Right cardiac atrium (tissue), 5 donors: ENCODE data around the gene KIF26A. TPM values are rescaled to one million over a fixed set of nuclear protein-coding genes. Genes with fewer than 3 reads are reported as not detected.
"Not testable (repeated sequence)": the region's sequence is repeated elsewhere in the genome, so short reads cannot be mapped to it uniquely, and the experiment has no call there.

Experiments
- ATAC-seq, 2 donors: fragments of 200-7000 bp; cut with Tn5 transposase; one replicate each; pipeline versions ENCODE4 v1.8.0 to v1.9.1; 2020; ENCODE audit warnings: moderate library complexity in 2 of 2, mild to moderate bottlenecking in 1 of 2
- DNase-seq, 3 donors: peaks; one replicate each; pipeline ENCODE4 v3.0.0-alpha.2; 2020
- H3K27ac ChIP-seq: one replicate; pipeline ENCODE4 v1.5.1; 2013; ENCODE audit warnings: mild to moderate bottlenecking, low read length, control low read depth, moderate library complexity
- H3K27me3 ChIP-seq: one replicate; pipeline ENCODE4 v1.6.1; 2013; ENCODE audit not compliant: control insufficient read depth, insufficient read depth
- H3K4me1 ChIP-seq: one replicate; pipeline ENCODE4 v1.6.1; 2013; ENCODE audit warnings: low read length; ENCODE audit not compliant: control insufficient read depth, insufficient read depth
- H3K4me3 ChIP-seq: one replicate; pipeline ENCODE4 v1.5.1; 2013; ENCODE audit warnings: low read length, control low read depth
- H3K9me3 ChIP-seq: one replicate; pipeline ENCODE4 v1.6.1; 2013; ENCODE audit warnings: low read length; ENCODE audit not compliant: control insufficient read depth
- WGBS: extraction: QIAGEN DNeasy Blood & Tissue Kit; methylation state at CpG from one replicate; pipeline ENCODE4 v1.1.7; 2013; 5-methylcytosine and 5-hydroxymethylcytosine counted together
- intact Hi-C, 4 donors: fragments of 100-400 bp; cut with DNase I; formaldehyde crosslinking; loops; one replicate each; pipeline versions ENCODE4 v1.11.0 to v1.14.0; 2022 to 2023
- polyA plus RNA-seq: library from polyadenylated mRNA; stranded (reverse); fragments of 200-250 nt; gene quantifications from one replicate; pipeline ENCODE4 v1.2.3, GENCODE V29; 2013
- total RNA-seq, 4 donors: library from RNA; stranded (reverse); fragmentation: NEBNext Ultra II Directional; extraction: Animal tissue kit (Norgen Biotek cat#: 25700); gene quantifications; one replicate each; pipeline ENCODE4 v1.2.1, GENCODE V29; 2021
- donor health status: healthy with polysubstance abuse.
- donor health status: DM: no; HTN: yes; CAD: no.
- donor health status: DM: no; HTN: no; CAD: no.
- donor health status: DM: no; HTN: yes; CAD: no; lungs with severe emphysema.
- donor health status: DM: yes; HTN: yes; CAD: no.

KIF26A gene
- total and polyA plus RNA-seq, 5 donors = 7.1 to 10.6 (median 9.7) TPM

DNA sequence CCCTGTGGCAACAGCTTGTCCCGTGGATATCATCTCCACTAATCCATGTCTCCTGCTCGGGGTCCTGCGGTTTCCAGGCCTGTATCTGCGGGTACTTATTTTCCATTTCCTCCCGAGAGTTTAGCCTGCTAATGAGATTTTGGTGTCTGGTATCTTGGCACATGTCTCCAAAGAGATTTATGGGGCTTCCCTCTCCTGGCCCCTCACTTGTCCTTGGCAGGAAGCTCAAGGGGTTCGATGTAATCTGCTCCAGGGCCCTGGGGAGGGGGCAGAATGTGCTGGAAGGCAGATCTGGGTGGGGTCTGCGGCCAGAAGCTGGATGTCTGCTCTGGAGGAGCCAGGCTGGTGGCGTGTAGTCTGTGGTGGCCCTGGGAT is 85.7 kb downstream of the KIF26A start:
- intact Hi-C loops = loop anchor here in 1 of 4 donors (10.0 kb wide), 1 partner anchor 89 kb away; the partner anchor contains the start of gene KIF26A
- ATAC-seq (no peak), DNase-seq (no peak)
- Histone ChIP-seq H3K27me3 (no peaks in the 10 kb centered on the region), H3K4me1 (peaks cover 8% of the 10 kb centered on the region), H3K4me3 (peak overlapping the region; percentile 2), H3K27ac (no peak overlapping the region), H3K9me3 (no peaks in the 10 kb centered on the region)
- WGBS = 25% methylated on average over 8 of the region's 8 CpGs

DNA sequence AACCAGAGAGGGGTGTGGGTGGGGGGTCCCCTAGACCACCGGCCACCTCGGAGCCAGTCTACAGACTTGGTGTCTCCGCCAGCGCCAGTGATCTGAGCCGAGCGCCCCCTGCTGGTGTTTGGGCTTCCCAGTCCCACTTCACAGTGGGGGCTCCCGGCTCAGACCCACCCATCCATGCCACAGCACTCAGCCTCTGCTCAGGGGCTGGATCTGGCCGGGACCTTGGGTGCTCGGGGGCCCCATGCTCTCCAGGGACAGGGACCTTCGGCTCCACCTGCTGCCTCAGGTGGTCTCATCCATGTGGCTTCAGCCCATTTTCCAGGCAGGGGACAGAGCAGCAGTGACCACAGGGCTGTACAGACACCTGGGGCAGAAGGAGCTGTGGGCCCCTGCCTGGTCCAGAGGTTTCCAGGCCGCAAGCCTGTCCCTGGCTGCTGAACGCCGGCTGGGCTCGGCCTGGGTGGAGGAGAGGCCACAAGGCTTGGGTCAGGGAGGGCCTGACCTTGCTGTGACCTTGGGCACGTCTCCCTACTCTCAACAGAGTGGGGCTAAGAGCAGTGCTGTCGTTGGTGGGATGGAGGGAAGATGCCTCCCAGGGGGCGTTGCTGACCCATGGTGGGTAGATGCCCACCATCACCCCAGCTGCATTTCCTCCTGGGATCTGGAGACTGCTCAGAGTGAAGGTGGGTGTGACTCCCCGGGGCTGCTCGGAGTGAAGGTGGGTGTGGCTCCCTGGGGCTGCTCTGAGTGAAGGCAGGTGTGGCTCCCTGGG is 86.3 kb downstream of the KIF26A start:
- WGBS = 44% methylated on average over 19 of the region's 19 CpGs
- Histone ChIP-seq H3K27me3 (no peaks in the 10 kb centered on the region), H3K9me3 (no peaks in the 10 kb centered on the region), H3K4me3 (no peak overlapping the region), H3K4me1 (peaks cover 8% of the 10 kb centered on the region), H3K27ac (no peak overlapping the region)
- peak; percentile 12 to 53 for ATAC-seq
- intact Hi-C loops = loop anchor here in 1 of 4 donors (10.0 kb wide), 1 partner anchor 90 kb away; the partner anchor contains the start of gene KIF26A
- peak; percentile 53 to 80 (median 79) for DNase-seq

DNA sequence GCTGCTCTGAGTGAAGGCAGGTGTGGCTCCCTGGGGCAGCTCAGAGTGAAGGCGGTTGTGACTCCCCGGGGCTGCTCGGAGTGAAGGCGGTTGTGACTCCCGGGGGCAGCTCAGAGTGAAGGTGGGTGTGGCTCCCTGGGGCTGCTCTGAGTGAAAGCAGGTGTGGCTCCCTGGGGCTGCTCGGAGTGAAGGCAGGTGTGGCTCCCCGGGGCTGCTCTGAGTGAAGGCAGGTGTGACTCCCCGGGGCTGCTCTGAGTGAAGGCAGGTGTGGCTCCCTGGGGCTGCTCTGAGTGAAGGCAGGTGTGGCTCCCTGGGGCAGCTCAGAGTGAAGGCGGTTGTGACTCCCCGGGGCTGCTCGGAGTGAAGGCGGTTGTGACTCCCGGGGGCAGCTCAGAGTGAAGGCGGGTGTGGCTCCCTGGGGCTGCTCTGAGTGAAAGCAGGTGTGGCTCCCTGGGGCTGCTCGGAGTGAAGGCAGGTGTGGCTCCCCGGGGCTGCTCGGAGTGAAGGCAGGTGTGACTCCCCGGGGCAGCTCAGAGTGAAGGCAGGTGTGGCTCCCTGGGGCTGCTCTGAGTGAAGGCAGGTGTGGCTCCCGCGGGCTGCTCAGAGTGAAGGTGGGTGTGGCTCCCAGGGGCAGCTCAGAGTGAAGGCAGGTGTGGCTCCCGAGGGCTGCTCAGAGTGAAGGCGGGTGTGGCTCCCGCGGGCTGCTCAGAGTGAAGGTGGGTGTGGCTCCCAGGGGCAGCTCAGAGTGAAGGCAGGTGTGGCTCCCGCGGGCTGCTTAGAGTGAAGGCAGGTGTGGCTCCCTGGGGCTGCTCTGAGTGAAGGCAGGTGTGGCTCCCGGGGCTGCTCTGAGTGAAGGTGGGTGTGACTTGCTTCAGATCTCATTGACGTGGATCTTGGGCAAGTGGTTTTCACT is 87.1 kb downstream of the KIF26A start:
- DNase-seq = peak in 2 of 3 donors; percentile 3 to 25
- not testable (repeated sequence) for H3K4me3 ChIP-seq, H3K4me1 ChIP-seq, H3K27me3 ChIP-seq, H3K27ac ChIP-seq, ATAC-seq, H3K9me3 ChIP-seq
- intact Hi-C loops = loop anchor here in 1 of 4 donors (10.0 kb wide), 1 partner anchor 91 kb away; the partner anchor contains the start of gene KIF26A
- 60% methylated on average over 23 of the region's 28 CpGs for WGBS

DNA sequence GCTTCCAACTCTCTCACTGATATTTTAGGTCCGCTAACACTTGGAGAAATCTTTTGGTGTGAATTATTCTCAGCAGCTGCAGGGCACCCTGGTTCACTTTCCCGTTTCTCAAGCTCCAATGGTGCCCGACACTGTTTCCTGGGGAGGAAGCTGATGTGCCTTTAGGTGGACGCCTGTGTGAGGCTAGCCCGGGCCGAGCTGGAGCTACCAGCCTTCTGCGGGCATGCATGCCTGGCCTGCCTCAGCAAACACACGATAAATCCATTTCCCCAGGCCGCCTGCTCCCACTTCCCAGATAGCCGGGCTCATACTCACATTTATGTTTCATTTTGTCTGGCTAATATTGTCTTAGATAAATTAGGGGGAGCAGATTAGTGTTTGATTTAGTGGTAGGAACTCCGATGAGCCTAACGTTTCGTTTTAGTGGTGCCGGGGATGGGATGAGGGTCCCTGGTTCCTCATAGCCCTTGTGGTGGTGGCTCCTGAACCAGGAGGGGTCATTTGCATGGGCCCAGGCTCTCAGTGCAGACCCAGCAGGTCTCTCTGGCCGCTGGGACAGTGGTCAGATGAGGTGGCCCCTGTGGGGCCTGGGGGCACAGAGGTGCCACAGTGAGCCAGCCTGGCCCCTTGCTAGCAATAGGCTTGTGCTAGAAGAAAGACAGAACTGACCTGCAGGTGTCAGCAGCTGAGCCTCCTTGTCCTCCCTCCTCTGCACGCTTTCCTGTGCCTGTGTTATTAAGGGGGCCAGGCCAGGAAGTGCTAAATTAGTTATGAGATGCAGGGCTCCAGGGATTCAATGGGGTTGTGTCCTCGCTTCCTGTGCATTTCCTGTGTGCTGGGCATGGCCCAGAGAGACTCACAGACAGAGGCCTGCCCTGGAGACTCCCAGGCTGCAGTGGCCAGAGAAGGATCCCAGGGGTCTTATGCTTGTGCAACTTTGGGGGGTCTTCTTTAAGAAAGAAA is 88.3 kb downstream of the KIF26A start:
- intact Hi-C loops = loop anchor here in 1 of 4 donors (10.0 kb wide), 1 partner anchor 92 kb away; the partner anchor contains the start of gene KIF26A
- Histone ChIP-seq H3K4me3 (no peak overlapping the region), H3K9me3 (no peaks in the 10 kb centered on the region), H3K27ac (no peak overlapping the region), H3K4me1 (peaks cover 5% of the 10 kb centered on the region), H3K27me3 (no peaks in the 10 kb centered on the region)
- DNase-seq = peak in 2 of 3 donors; percentile 18 to 25
- ATAC-seq = no peak
- WGBS = 85% methylated on average over 17 of the region's 17 CpGs

DNA sequence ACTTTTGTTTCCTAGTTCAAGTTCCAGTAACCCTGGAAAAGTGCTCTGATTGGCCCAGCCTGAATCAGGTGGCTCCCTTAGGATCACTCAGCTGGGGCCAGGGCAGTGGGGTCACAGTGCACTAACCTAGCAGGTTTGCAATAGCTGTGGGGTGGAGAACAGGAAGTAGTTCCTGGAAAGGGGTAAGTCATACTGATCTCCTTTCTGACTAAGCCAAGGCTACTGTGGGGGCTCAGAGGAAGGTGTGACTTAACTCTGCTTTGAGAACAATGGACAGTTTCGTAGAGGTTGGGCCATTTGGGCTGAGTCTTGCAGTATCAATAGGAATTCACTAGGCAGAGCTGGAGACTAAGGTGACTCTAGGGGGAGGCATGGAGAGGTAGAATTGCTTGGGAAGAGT is 89.4 kb downstream of the KIF26A start:
- intact Hi-C loops = loop anchor here in 1 of 4 donors (10.0 kb wide), 1 partner anchor 93 kb away; the partner anchor contains the start of gene KIF26A
- Histone ChIP-seq H3K4me1 (peaks cover 5% of the 10 kb centered on the region), H3K9me3 (no peaks in the 10 kb centered on the region), H3K27ac (no peak overlapping the region), H3K4me3 (no peak overlapping the region), H3K27me3 (no peaks in the 10 kb centered on the region)
- DNase-seq = no peak
- WGBS = 76% methylated on average over 1 of the region's 1 CpG
- no peak for ATAC-seq

DNA sequence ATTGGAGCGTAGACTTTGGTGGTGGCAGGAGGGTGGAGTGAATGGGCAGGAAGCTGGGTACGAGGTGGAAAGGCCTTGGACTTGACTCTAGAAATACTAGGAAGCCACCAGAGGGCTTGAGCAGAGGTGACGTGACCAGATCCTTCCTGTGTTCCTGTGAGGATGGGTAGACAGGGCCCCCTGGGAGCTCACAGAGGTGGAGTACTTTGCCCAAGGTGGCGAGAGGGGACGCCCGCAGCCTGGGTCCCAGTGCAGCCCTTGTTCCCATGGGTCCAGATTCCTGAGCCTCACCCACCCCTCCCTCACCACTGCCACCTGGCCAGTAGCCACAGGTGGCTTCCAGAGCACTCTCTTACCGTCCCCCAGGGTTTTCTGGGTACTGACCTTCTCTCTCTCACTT is 89.8 kb downstream of the KIF26A start:
- H3K27ac ChIP-seq = no peak overlapping the region
- H3K4me3 ChIP-seq = no peak overlapping the region
- no peaks in the 10 kb centered on the region for H3K27me3 ChIP-seq
- intact Hi-C loops = loop anchor here in 1 of 4 donors (10.0 kb wide), 1 partner anchor 93 kb away; the partner anchor contains the start of gene KIF26A
- no peak for ATAC-seq
- WGBS = 84% methylated on average over 7 of the region's 7 CpGs
- H3K9me3 ChIP-seq = no peaks in the 10 kb centered on the region
- H3K4me1 ChIP-seq = peaks cover 5% of the 10 kb centered on the region
- DNase-seq = peak in 2 of 3 donors; percentile 17 to 29

DNA sequence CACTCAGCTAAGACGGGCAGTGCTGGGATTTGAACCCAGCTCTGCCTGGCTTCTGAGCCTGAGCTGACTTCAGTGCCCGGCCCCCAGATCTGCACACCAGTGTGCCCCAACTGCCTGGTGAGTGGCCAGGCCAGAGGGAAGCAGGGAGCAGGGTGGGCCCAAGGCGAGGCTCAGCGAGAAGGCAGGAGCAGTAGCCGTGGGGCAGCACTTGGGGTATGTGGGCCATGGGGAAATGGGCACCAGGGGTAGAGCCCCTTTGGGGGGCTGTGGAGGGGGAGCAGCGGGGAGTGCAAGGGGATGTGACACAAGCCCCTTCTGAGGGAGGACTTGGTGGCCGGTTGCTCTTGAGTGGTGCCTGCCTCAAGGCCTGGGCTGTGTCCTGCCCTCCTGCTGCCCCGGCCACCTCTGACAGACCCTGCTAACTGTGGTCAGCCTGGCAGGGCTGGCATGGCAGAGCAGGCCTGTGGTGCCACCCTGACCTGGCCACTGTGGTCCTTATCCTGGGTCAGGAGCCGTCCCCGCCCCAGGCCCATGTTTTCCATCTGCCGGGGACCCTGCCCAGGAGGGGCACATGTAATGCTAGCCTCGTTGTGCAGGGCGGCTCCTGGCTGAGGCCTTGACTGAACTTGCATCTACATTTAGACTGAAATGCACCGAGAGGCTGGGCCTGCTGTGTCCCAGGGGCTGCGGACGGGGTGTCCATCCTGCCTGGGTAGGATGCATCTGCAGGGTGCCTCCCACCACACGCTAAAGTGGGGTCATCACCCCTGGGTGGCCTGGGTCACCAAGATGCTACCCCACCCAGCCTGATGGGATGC is 90.5 kb downstream of the KIF26A start:
- no peaks in the 10 kb centered on the region for H3K27me3 ChIP-seq
- intact Hi-C loops = loop anchor here in 1 of 4 donors (10.0 kb wide), 1 partner anchor 94 kb away; the partner anchor contains the start of gene KIF26A
- H3K4me3 ChIP-seq = no peak overlapping the region
- 89% methylated on average over 17 of the region's 17 CpGs for WGBS
- H3K27ac ChIP-seq = no peak overlapping the region
- ATAC-seq (peak in 1 of 2 donors; percentile 15), DNase-seq (peak in 2 of 3 donors; percentile 13 to 45)
- peaks cover 3% of the 10 kb centered on the region for H3K4me1 ChIP-seq
- H3K9me3 ChIP-seq = no peaks in the 10 kb centered on the region

DNA sequence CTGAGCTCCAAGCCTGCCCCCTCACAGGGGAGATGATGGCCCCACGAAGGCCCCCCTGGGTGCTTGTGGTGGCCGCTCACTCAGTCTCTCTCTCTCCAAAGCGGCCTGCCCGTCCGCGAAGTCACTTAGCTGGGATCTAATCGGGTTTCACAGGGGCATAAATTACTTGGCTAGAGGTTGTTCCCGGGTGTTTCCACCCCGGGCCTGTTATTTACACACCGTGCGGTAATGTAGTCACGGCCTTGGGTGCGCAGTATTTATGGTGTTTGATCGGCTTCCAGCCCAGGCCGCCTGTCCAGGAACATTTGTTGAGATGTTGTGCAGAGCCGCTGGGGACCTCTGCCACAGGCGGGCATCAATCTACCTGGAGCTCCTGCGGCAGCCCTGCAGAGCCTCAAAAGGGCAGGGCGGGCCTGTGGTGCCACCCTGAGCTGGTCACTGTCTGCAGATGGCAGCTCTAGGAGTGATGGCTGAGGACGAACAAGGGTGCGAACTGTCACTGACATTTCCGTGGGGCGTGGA is 91.2 kb downstream of the KIF26A start:
- Histone ChIP-seq H3K4me3 (no peak overlapping the region), H3K4me1 (no peaks in the 10 kb centered on the region), H3K27me3 (no peaks in the 10 kb centered on the region), H3K27ac (no peak overlapping the region), H3K9me3 (no peaks in the 10 kb centered on the region)
- ATAC-seq = no peak
- peak in 2 of 3 donors; percentile 29 to 41 for DNase-seq
- intact Hi-C loops = loop anchor here in 1 of 4 donors (10.0 kb wide), 1 partner anchor 95 kb away; the partner anchor contains the start of gene KIF26A
- 90% methylated on average over 23 of the region's 23 CpGs for WGBS

DNA sequence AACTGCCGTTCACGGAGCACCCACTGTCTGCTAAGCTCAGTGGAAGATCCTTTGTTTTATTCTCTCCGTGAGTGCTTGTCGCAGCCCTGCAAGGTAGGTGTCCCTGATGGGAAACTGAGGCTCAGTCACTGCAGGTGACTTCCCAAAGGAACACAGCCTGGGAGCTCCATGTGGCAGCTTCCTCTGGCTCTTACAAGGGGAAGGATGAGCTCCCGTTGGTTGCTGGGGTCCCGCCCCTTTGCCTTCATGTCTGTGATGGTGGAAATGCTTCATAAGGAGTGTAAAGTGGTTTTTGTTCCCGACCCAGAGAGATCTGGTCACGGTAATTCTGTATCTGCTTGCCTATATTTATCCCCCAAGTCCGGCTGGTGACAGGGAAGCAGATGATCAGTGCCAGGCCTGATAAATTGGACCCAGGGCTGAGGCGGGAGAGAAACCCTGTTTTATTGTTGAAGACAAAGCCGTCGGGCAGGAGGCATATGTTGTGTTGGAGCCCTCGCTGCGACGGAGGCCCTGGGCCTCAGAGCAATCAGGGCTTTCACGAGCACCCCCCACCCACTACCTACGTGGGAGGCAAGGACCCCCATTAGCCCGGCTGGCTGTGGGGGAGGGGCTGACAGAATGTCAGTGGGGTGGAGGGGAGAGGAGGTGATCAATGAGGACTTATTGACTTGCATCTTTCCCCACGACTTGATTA is 91.9 kb downstream of the KIF26A start:
- H3K27ac ChIP-seq = no peak overlapping the region
- DNase-seq = peak in 2 of 3 donors; percentile 17 to 44
- H3K4me3 ChIP-seq = no peak overlapping the region
- intact Hi-C loops = no loop called here
- H3K27me3 ChIP-seq = no peaks in the 10 kb centered on the region
- WGBS = 60% methylated on average over 19 of the region's 19 CpGs
- no peaks in the 10 kb centered on the region for H3K4me1 ChIP-seq
- no peaks in the 10 kb centered on the region for H3K9me3 ChIP-seq
- peak in 1 of 2 donors; percentile 41 for ATAC-seq
